Stimulated activated CD4-positive, alpha-beta T cell treated with anti-CD3 and anti-CD28 coated beads, Interleukin-15, amount 100 ng/mL, for 24 hours (primary cell): ENCODE results near the gene CLIC1.

Experiments
- DNase-seq: peaks from one replicate; pipeline ENCODE4 v3.0.0-alpha.2; 2020

The CLIC1 gene

DNA sequence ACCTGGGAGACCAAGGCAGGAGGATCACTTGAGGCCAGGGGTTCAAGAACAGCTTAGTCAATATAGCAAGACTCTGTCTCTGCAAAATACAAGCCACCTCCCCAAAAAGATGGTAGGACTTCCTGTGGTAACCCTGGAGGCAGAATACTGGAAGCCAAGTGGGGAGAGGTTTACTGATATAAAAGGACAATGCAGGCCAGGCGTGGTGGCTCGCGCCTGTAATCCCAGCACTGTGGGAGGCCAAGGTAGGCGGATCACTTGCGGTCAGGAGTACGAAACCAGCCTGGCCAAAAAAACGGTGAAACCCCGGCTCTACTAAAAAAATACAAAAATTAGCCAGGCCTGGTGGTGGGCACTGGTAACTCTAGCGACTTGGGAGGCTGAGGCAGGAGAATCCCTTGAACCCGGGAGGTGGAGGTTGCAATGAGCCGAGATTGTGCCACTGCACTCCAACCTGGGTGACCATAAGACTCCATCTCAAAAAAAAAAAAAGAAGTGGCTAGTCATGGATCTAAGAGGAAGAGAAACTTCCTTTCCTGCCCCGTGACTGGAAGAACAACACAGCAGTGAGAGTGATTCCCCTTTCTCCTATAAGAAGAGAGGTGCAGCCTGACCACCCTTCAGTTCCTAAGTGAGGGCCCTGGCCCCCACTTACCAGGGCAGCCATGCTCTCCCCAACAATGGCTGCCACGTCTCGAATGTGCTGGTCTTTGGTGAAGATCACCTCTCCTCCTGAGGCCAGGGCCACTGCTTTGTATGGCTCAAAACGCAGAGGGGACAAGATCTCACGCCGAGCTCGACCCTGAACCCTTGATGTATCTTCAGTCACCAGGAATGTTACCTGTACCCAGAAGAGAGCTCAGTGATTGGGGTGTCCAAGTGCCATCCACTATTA, 32.3 kb upstream of the CLIC1 start:
- DNase-seq: no peak

DNA sequence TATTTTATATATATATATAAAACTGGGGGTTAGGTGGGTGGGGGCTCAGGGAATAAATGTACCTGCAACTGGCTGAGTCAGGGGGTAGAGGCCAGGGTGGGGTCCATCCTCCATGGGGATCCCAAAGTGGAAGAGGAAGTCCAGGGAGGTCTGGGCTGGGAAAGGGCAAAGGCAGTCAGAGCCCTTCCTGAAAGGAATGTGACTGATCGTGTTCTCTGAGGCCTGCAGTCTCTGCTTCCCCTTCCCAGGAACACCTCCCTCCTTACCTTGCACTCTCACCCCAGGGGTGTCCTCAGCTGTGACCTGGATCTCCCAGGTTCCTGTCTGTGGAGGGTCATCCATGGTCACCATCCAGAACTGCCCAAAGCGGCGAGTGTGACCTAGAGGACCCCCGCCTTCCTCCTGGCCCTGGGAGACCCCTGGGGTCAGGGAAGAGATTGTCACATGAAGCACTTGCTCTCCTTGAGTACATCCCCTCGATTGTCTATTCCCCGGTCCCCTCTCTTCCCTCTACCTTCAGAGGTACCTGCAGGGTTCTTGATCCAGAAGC, 30.8 kb upstream of the CLIC1 start:
- no peak for DNase-seq

DNA sequence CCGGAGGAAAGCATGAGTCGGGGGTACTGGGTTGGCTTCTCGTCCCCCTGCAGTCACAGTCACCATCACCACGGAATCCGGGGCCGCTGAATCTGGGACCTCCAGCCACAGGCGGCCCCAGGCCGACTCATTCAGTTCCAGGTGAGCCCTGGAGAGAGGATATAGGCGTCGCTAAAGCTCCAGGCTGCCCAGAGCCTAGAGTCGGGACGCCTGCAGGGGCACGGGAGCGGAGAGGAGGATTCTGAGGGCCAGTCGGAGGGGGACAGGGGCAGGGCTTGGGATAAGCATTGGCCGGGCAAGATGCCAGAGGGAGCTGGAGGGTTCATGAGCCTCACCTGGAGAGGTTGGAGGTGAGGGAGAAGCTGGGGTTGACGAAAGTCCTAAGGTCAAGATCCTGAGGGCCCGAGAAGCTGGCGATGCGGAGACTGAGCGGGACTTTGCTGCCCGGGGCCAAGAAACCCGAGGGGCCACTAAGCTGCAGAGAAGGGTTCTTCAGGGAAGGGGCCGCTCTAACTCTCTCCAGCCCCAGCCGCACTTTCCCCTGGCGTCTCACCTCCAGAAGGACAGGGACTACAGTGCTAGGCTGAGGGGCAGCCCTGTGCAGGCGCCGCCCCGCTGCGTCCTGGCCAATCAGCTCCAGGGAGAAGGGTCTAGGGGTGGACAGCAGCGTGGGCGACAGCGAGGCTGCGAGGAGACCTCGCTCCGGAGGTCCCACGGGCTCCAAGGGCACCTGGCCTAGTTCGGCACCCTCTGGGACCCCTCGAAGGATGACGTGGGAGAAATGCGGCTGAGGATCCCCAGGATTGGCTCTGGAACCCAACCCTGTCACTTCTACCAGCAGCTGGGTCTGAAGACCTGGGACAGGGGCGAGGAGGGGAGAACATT, 29.8 kb upstream of the CLIC1 start:
- no peak for DNase-seq

DNA sequence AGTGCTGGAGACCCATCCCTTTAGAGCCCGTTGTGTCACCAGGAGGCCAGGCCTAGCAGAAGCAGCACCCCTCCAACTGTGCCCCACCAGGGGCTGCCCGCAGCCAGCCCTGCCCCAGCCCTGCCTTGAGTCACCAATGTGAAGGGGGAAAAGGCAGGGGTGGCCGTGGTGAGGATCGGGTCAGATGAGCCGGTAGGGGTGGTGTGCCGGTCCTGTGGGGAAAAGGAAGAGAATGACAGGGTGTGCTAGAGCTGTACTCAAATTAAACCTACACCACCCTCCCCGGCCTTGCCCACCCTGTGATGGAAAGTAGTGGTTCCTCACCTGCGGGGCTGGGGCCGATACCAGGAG, 29.2 kb upstream of the CLIC1 start:
- DNase-seq: no peak

DNA sequence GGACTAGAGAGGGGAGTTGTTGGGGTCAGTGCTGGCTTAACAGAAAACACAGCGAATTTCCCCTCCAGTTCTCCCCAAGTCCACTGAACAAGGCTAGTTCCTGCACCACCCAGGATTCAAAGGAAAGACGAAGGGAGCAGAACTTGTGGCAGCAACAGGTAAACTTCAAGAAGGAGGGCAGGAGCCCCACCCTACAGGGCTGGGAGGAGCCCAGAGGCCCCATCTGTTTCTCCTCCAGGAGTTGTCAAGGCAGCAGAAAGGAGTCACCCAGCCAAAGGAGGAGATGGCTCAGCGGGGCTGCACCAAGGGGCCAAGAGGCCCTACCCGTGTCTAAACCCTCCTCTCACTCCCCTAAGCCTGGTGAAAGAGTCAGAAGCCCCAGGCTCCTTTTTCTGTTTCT, 27.9 kb upstream of the CLIC1 start:
- no peak for DNase-seq

DNA sequence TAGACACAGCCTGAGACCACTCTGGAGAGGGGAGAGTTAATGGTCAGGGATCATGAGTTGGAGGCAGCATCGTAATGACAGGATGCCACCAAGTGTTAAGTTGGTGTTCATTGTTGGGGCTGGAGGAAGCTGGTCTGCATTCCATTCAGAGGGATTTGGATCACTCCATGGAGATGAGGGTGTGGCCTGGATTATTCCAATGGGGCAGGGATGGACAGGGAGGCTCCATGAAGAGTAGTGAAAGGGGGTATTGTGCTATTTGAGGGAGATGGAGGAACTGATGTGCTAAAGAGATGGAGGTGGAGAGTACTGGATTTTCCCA, 27.2 kb upstream of the CLIC1 start:
- DNase-seq: no peak

DNA sequence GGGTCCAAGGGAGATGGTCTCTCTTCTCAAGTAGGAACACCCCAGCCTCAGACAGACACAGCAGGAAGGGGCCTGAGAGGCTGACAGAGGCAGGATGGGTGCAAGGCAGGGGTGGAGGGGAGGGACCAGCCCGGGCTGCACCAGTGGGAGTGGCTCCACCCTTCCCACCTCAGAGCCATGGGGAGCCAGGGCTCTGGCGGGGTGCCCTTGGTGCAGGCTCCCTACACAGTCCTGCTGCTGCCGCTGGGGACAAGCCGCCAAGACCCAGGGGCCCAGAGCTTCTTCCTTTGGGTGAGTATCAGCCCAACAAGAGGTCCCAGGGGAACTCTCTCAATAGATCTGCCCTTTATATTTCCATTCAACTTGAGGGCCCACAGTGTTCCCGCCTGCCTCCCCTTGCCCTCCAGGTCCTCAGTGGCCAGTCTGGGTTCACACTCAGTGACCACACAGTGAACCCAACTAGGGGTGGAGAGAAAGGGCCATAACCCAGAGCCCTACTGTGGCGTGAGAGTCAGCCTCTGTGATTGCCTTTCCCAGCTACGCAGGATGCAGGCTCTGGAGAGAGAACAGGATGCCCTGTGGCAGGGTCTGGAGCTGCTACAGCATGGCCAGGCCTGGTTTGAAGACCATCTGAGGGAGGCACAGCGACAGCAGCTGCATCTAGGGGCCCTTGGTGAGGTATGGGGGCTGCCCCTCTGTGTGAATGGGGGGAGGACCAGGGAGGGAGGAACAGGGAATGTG, 26.7 kb upstream of the CLIC1 start:
- DNase-seq: no peak

DNA sequence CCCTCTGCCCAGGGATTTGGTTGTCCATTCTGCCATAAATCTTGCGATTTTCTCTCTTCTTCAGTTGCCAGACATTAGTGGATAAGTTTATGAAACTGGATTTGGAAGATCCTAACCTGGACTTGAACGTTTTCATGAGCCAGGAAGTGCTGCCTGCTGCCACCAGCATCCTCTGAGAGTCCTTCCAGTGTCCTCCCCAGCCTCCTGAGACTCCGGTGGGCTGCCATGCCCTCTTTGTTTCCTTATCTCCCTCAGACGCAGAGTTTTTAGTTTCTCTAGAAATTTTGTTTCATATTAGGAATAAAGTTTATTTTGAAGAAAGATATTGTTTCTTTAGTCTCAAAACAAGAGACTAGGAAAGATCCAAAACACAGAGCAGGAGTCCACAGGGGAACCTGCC, 26.0 kb upstream of the CLIC1 start, which contains the start of gene SAPCD1:
Gene SAPCD1 (plus strand): TSS at position 301 of the 400 bp plus-strand sequence. CDS start 399 bp downstream, outside the sequence.
- no peak for DNase-seq

DNA sequence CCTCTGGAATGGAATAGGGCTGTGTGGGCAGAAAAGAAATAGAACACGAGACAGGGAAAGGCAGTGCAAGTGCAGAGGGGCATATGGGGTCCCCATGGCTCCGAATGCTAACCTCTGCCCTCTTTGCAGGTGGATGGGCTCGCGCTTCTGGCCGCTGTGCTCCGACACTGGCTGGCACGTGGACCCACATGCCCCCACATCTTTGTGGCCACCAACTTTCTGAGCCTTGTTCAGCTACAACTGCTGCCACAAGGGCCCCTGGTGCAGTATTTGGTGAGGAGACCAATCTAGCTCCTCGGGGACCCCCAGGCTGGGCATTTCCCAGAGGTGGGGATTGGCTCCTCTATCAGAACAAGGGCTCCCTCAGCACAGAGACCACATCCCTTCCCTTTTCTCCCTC, 25.0 kb upstream of the CLIC1 start:
- DNase-seq: no peak

DNA sequence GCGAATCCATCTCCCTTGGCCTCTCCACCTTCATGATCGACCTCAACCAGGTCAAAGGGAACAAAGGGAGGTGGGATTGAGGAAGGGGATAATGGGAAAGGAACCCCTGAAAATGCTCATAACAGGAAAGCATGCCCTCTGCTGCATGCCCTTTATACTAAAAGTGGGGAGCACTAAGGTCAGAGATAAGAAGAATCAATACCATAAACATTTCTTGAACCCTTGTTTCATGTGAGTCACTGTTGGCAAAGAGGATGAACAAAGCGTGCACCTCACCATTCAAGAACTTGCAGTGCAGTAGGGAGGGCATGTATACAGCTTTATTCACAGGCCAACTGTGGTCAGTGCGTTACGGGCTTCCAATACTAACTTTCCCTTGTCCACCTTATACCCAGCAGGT, 24.5 kb upstream of the CLIC1 start:
- no peak for DNase-seq

DNA sequence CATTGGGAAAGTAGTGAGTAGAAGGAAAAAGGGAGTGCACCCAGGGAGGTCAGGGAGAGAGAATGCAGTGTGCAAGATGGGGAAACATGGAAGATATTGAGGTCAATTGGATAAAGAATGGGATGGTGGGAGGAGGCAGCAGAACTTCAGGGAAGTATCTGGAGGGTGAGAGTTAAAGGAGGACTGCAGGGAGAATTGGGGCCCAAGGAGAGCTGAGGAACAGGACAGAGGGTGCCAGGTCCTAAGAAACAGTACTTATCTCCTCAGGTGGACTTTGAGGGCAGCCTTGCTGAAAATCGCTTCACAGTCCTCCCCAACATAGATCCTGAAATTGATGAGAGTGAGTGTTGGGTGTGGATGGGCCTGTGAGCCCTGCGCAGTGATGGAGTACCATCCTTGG, 22.0 kb upstream of the CLIC1 start:
- DNase-seq: no peak

DNA sequence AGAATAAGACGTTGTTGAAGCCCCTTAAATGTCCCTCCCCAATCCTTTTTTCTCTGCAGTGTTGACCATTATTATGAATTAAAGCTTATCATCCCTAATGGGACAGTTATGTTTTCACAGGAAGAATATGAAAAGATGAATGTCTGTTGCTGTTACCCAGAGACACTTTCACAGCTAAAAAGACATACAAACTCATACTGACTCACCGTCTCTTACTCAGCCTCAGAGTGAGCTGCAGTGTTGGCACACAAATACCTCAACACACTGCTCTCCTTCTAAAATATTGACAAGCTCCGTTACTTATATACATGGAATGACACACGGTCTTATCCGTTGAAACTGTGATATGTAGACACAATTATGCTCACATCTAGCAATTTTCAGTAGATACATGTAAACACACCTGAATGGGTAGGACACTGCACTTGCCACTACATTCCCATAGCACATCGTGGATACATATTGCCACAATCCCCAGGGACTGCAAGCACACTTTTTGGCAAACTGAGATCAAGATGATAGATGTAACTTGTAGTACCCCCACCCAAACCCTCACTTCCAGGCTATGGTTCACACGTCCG, 16.5 kb upstream of the CLIC1 start:
- DNase-seq: no peak

DNA sequence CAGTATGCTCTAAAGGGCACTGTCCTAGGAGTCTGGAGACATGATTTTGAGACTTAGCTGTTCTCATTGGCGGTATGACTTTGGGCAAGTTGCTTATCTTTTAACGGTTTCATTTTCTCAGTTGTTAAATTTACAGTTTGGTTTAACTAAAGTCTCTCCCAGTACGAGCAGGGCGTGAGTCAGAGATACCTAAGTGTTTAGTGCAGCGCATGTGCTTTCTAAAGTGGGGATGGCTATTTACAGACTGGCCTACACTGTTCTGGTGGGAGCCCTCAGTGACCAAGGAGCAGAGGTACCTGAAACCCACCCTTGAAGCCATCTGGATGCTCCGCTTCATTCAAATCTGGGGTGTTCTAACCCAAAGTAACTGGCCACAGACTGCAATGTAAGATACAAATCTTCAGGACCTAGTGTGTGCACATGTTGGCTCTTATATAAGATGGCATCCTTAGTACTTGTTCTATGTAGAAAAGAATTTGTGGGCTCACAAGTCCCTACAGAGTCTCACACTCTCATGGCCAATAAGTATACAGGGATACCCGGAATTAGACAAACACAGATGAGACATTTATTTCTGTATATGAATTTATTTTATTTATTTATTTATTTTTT, 14.2 kb upstream of the CLIC1 start:
- DNase-seq: no peak

DNA sequence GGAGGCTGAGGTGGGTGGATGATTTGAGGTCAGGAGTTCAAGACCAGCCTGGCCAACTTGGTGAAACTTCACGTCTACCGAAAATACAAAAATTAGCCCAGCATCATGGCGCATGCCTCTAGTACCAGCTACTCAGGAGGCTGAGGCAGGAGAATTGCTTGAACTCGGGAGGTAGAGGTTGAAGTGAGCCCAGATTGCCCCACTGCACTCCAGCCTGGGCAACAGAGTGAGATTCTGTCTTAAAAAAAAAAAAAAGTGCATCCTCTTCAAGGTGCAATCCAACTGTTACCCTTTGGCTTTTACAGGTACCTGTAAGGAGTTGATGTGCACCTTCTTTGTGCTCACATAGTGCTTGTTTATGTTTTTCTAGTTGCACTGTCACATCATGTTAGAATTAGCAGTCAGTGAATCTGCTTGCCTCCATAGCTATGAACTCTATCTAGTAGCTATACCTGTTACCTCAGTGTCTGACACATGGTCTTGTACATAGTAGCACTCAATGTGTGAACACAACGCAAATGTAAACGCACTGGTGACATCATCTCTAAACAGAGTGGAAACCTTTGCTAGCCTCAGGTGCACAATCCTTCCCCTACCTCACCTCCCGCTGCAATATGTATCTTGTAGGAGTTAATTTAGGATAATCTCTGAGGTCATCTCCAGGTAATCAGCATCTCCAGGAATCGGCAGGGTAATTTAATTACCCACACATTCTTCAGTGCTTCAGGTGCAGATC, 13.1 kb upstream of the CLIC1 start:
- DNase-seq: no peak

DNA sequence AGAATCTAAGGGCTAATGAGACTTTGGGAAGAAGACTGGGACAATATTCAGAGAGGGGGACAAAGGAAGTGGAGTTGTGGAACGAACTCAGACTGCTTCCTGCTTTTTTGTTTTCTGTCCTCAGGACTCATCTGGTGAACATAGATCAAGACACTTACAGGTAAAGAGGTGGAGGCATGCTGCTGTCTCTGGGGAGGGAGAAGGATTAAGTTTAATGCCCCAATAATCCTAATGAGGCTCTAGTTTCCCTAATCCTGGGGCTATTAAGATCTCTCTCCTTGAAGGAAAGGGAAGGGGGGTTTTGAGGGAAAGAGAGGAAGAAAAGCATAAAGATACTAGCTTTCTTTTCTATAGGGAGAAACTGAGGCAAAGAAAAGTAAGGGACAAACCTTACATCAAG, 8.1 kb upstream of the CLIC1 start:
- no peak for DNase-seq

DNA sequence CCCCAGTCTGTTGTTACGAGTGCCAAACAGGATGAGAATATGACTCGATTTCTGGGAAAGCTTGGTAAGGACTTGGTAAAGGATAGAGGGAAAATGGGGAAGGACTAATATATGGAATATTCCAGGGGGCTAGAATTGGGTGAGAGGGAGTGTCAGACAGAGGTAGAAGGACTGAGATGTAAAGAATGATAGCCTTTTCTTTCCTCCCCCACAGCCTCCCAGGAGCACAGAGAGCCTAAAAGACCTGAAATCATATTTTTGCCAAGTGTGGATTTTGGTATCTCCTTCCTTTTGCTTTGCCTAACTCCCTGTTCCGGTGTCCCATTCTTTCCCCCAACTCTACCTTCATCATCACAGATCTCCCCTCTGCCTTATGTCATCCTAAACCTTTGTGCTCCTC, 6.6 kb upstream of the CLIC1 start:
- no peak for DNase-seq

DNA sequence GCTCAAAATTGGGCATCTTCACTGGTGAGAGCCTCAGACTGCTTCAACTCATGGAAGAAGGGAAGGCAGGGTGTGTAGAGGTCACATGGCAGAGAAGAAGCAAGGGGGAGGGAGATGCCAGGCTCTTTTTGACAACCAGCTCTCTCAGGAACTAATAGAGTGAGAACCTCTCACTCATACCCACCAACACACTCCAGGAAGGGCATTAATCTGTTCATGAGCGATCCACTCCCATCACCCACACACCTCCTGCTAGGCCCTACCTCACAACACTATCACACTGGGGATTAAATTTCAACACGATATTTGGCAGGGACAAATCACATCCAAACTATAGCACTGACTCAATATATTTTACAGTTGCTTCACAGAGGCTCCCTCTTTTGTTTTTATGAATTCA, 5.5 kb upstream of the CLIC1 start:
- DNase-seq: no peak

DNA sequence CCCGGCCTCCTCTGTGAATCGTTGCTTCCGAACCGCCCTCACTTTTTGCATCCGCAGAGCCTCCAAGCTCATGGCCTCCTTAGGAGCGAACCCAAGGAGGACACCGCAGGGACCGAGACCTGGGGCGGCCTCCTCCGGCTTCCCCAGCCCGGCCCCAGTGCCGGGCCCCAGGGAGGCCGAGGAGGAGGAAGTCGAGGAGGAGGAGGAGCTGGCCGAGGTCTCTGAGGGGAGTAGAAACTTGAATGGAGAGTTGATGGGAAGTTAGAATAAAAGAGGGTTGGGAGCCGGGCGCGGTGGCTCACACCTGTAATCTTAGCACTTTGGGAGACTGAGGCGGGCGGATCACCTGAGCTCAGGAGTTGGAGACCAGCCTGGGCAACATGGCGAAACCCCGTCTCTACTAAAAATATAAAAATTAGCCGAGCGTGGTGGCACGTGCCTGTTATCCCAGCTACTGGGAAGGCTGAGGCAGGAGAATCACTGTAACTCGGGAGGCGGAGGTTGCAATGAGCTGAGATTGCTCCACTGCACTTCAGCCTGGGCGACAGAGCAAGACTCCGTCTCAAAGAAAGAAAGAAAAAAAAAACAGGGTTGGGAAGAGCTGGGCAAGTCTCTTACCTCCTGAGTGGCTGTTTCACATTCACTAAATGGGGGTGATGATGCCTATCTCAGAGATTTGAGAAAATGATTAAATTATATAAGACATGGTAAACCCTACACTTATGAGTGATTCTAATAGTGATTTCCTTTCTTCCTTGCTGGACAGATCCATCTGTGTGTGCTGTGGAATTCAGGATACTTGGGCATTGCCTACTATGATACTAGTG, 4.3 kb upstream of the CLIC1 start:
- peak; percentile 58 for DNase-seq

DNA sequence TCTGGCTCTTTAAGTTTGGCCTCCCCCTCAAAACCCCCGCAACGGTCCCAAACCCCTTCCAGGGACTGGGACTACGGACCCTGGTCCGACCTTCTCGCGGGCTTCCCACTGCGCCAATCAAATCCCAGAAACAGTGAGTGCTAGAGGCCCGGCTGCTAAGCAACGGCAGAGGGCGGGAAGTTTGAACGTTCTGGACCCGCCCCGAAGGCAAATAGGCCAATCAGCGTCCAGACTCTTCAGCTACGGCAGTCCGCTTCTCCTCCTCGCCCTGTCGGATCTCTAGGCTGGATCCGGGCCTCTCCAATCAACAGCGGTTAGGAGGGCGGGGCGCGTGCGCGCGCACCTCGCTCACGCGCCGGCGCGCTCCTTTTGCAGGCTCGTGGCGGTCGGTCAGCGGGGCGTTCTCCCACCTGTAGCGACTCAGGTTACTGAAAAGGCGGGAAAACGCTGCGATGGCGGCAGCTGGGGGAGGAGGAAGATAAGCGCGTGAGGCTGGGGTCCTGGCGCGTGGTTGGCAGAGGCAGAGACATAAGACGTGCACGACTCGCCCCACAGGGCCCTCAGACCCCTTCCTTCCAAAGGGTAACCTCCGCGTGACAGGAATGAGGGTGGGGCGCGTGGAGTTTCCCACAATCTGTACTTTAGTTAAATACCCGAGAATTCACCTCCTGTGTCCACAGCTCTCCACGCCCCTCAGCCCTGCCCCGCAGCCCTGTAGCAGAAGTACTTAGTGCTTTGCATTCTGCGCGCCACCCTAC, 3.5 kb upstream of the CLIC1 start, which contains the start of gene MSH5:
Gene MSH5 (plus strand): TSS at position 367 of the 758 bp plus-strand sequence. CDS start 462 bp downstream, outside the sequence.
- DNase-seq: peak; percentile 98
